Adipose tissue (tissue), 3 donors: ENCODE data around the gene MTHFD1L. TPM values are rescaled to one million over a fixed set of nuclear protein-coding genes. Genes with fewer than 3 reads are reported as not detected.
"Not testable (repeated sequence)": the region's sequence is repeated elsewhere in the genome, so short reads cannot be mapped to it uniquely, and the experiment has no call there.

Experiments used
- H3K27ac ChIP-seq: one replicate; pipeline ENCODE4 v1.5.1; 2013; ENCODE audit warnings: low read depth, low read length
- WGBS, 3 donors: extraction: QIAGEN DNeasy Blood & Tissue Kit; methylation state at CpG; one replicate each; pipeline ENCODE4 v1.1.7; 2013; 5-methylcytosine and 5-hydroxymethylcytosine counted together
- polyA plus RNA-seq, 3 donors: library from polyadenylated mRNA; stranded (reverse); fragments of 200-250 nt; gene quantifications; one replicate each; pipeline ENCODE4 v1.2.3, GENCODE V29; 2013
- donor health status: healthy with polysubstance abuse.
- donor health status: Bipolar disorder and iron deficiency.
- donor health status: healthy.

The MTHFD1L gene
- polyA plus RNA-seq, 3 donors = 3.9 to 11.3 (median 4.4) TPM

GRCh38 chr6:151110576-151110905 lies 245.0 kb downstream of the MTHFD1L start:
- H3K27ac ChIP-seq = no peak overlapping the region
- 69 to 77% (median 75%) methylated on average over 4 of the region's 4 CpGs for WGBS, 3 donors

GRCh38 chr6:151111670-151112069 lies 246.2 kb downstream of the MTHFD1L start:
- WGBS, 3 donors = 84 to 91% (median 89%) methylated on average over 5 of the region's 5 CpGs
- H3K27ac ChIP-seq = no peak overlapping the region

DNA sequence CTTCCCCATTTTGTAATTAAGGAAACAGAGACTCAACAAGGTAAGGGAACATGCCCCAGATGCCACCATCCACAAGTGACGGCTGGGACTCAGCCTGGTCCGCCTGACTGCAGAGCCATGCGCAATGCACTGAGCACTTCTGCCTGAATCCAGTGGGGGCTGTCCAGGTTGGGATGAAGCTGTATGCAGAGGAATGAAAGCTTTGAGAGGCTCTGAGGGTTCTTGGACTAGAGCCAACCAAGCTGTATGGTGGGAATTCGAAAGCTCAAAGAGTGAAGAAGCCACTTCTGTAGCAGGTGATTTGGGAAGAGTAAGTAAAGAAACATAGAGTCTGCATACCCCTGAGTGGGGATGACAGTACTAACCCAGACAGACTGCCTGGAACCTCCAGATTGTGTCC lies 246.6 kb downstream of the MTHFD1L start:
- 80 to 88% (median 85%) methylated on average over 4 of the region's 4 CpGs for WGBS, 3 donors

DNA sequence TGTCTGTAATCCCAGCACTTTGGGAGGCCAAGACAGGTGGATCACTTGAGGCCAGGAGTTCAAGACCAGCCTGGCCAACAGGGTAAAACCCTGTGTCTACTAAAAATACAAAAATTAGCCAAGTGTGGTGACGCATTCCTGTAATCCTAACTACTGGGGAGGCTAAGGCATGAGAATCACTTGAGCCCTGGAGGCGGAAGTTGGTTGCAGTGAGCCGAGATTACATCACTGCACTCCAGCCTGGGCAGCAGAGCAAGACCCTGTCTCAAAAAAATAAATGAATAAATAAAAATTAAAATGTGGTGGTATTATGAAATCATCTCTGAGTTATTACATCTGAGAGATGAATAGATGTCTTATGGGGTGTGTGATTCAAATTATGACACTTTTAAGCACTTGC lies 247.4 kb downstream of the MTHFD1L start:
- 74 to 92% (median 85%) methylated on average over 3 of the region's 3 CpGs for WGBS, 3 donors
- not testable (repeated sequence) for H3K27ac ChIP-seq

More for the DNA sequence above, 246.6 kb downstream of the MTHFD1L start:
- H3K27ac ChIP-seq = no peak overlapping the region

DNA sequence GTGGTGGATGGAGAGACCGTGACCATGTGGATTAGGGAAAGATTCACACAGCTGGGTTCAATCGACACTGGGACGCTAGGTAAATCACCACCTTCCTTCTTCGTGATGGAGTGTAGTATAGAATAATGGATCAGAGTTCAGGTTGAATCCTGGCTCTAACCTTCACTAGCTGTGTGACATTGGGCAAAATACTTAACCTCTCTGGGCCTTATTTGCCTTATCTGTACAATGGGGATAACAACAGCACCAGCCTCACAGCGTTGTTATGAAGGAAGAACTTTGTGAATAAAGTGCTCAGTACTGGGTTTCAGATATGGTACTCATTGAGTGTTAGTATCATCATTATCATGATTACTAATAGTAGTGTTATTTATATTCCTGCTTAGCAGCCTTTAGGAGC lies 248.1 kb downstream of the MTHFD1L start:
- no peak overlapping the region for H3K27ac ChIP-seq
- WGBS, 3 donors = 94 to 96% (median 95%) methylated on average over 5 of the region's 5 CpGs

- no peak overlapping the region for H3K27ac ChIP-seq
- WGBS, 3 donors = 64 to 86% (median 71%) methylated on average over 8 of the region's 8 CpGs
Measured at GRCh38 chr6:151118461-151119123, 253.1 kb downstream of the MTHFD1L start.

DNA sequence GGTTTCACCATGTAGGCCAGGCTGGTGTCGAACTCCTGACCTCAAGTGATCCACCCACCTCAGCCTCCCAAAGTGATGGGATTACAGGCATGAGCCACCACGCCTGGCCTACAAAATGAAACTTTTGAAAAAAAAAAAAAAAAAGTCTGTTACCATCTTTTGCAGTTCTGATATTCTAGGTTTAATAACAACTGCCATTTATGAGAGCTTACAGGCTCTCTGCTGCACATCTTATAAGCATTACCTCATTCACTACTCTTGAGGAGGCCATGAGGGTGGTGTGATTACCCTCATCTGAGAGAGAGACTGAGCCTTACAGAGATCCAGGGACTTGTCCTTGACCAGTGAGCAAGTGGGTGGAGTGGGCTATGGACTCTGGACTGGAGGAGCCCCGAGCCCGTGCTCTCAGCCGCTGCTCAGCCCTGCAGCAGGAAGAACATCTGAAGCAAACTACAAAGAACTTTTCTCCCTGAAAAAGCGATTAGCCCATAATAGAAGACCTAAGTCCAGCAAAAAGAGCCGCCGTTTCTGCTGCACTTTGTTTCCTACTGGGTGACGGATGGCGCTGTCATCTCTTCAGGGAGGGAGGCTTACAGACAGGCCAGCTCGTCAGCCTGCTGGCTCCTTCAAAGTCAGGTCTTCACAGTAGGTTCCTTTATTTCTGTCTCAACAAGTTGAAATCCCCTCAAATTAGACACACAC lies 254.5 kb downstream of the MTHFD1L start:
- WGBS, 3 donors = 76 to 91% (median 89%) methylated on average over 11 of the region's 11 CpGs
- no peak overlapping the region for H3K27ac ChIP-seq

DNA sequence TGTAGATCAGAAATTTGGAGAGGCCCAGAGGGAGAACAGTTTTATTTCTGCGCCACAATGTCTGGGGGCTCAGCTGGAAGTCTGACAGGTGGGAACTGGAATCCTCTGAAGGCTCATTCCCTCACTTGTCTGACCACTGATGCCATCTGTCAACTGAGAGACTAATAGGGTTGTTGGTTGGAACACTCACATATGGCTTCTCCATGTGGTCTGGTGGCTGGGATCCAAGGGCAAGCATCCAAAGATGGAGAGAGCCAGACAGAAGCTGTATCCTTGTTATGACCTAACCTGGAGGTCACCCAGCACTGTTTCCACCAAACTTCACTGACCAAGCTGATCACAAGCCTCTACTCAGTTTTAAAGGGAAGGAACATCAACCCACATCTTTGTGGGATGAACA lies 256.4 kb downstream of the MTHFD1L start:
- H3K27ac ChIP-seq = no peak overlapping the region
- WGBS, 3 donors = 75 to 81% (median 79%) methylated on average over 1 of the region's 1 CpG

DNA sequence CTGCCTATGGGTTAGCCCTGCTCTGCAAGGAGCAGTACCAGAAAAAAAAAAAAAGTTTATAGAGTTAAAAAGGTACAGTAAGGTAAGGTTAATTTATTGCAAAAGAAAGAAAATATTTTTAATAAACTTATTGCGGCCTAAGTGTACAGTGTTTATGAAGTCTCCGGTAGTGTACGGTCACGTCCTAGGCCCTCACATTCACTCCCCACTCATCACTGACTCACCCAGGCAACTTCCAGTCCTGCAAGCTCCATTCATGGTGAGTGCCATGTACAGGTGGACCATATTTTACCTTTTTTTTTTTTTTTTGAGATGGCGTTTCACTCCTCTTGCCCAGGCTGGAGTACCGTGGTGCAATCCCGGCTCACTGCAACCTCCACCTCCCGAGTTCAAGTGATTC lies 258.1 kb downstream of the MTHFD1L start:
- 97% methylated on average over 8 of the region's 8 CpGs for WGBS, 3 donors
- not testable (repeated sequence) for H3K27ac ChIP-seq

DNA sequence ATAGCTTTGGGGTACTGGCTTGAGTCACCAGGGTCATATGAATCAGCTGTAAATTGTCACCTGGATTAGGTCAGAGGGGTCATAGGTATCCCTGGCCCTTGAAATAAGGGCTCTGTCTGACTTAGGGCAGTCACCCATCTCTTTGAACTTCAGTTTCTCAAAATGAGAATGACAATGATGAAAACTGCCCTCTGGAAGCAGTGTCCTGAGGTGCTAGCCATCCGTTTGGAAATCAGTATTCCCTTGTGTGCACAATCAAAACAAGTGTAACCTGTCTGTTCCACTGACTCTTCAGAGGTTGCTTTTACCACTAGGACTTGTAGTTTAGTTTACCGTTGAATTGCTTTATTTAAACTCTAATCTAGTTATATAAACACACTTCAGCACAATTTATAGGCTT lies 259.7 kb downstream of the MTHFD1L start:
- 25 to 64% (median 61%) methylated on average over 2 of the region's 2 CpGs for WGBS, 3 donors
- H3K27ac ChIP-seq = not testable (repeated sequence)

- 47 to 69% (median 67%) methylated on average over 6 of the region's 6 CpGs for WGBS, 3 donors
- H3K27ac ChIP-seq = not testable (repeated sequence)
Measured at GRCh38 chr6:151125651-151126416, 260.3 kb downstream of the MTHFD1L start.

DNA sequence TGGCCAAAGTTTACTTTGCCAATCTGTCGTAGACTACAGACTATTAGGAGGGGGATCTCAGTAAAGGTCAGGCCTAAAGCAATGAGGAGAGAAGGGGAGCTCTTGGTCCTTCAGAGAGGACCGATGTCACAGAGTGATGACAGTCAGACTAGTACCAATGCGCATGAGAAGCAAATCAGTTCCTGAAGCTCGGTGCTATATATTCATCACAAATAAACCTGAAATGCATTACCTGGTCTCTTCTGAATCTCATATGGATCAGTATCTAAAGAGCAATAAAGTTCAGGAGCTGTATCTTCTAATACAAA lies 260.9 kb downstream of the MTHFD1L start:
- not testable (repeated sequence) for H3K27ac ChIP-seq
- WGBS, 3 donors = 61 to 92% (median 90%) methylated on average over 4 of the region's 4 CpGs

DNA sequence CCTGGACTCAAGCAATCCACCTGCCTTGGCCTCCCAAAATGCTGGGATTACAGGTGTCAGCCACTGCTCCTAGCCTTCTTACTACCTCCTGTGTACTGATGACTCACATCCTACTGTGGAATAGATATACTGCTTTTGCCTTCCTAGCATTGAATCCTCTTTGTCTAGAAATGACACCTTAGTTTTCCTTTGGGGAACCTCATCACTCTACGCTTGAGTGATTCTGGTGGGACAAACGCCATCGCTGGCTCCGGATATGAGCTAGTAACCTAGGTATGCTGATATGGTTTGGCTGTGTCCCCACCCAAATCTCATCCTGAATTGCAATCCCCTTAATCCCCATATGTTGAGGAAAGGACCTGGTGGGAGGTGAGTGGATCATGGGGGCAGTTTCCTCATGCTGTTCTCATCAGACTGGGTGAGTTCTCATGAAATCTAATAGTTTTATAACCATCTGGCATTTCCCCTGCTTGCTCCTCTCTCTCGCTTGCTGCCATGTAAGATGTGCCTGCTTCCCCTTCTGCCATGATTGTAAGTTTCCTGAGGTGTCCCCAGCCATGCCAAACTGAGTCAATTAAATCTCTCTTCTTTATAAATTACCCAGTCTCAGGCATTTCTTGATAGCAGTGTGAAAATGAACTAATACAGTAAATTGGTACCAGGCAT lies 261.8 kb downstream of the MTHFD1L start:
- not testable (repeated sequence) for H3K27ac ChIP-seq
- 95 to 97% (median 96%) methylated on average over 5 of the region's 5 CpGs for WGBS, 3 donors

DNA sequence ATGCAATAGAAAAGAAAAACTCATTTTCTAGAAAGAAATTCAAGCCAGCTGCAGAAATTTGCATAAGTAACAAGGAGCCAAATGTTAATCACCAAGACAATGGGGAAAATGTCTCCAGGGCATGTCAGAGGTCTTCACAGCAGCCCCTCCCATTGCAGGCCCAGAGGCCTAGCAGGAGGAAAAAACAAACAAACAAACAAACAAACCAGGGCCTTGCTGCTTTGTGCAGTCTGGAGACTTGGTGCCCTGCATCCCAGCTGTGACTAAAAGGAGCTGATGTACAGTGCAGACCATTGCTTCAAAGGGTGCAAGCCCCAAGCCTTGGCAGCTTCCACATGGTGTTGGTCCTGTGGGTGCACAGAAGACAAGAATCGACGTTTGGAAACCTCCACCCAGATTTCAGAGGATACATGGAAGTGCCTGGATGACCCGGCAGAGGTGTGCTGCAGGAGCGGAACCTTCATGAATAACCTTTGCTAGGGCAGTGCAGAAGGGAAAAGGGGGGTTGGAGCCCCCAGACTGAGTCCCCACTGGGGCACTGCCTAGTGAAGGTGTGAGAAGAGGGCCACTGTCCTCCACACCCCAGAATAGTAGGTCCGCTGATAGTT lies 263.4 kb downstream of the MTHFD1L start:
- WGBS, 3 donors = 80 to 86% (median 82%) methylated on average over 5 of the region's 5 CpGs
- no peak overlapping the region for H3K27ac ChIP-seq

DNA sequence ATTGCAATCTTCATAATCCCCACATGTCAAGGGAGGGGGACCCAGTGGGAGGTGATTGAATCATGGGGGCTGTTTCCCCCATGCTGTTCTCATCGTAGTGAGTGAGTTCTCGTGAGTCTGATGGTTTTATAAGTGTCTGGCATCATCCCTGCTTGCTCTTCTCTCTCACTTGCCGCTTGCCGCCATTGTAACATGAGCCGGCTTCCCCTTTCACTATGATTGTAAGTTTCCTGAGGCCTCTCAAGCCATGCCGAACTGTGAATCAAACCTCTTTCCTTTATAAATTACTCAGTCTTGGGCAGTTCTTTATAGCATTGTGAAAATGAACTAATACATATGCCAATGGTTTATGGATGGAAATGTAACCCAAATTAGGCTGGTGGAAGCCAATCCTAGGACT lies 264.8 kb downstream of the MTHFD1L start:
- no peak overlapping the region for H3K27ac ChIP-seq
- 86 to 91% (median 87%) methylated on average over 6 of the region's 6 CpGs for WGBS, 3 donors

- 85 to 93% (median 86%) methylated on average over 3 of the region's 3 CpGs for WGBS, 3 donors
- no peak overlapping the region for H3K27ac ChIP-seq
Measured at GRCh38 chr6:151131324-151132007, 266.0 kb downstream of the MTHFD1L start.

- 18 to 50% (median 48%) methylated on average over 12 of the region's 12 CpGs for WGBS, 3 donors
- no peak overlapping the region for H3K27ac ChIP-seq
Measured at GRCh38 chr6:151136141-151136755, 270.7 kb downstream of the MTHFD1L start.

- WGBS, 3 donors = 88 to 94% (median 89%) methylated on average over 6 of the region's 6 CpGs
- no peak overlapping the region for H3K27ac ChIP-seq
Measured at GRCh38 chr6:151137542-151137941, 272.0 kb downstream of the MTHFD1L start.
